ENCODE data around the gene ZNF3. TPM values are rescaled to one million over a fixed set of nuclear protein-coding genes. Genes with fewer than 3 reads are reported as not detected.

The ZNF3 gene
- total RNA-seq, 1 experiment from 2014 or later = 32.9 TPM

DNA sequence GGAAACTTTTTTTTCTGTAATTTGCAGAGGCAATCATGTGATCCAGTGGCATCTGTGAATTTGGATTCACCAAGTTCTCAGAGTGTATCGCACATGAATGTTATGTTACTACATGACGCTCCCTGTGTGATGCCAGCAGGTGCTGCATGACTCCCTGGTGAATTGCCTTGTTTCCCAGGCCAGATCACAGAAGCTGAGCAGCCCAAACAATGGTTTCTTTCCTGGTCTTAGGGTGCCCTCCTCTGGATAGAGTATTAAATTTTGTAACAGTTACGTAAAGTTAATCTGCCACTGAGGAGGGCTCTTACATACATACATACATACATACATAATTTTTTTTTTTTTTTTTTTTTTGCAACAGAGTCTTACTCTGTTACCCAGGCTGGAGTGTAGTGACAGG lies 28.3 kb downstream of the ZNF3 start:
- BruUV-seq (replicated peaks) = no TSS peak
- peak; percentile 46 for DNase-seq (ENCODE audit: low read depth, low spot score)
- peaks cover 4% of the 10 kb centered on the region for H3K4me1 ChIP-seq (ENCODE audit: control insufficient read depth, insufficient read depth, low read length)
- H3K36me3 ChIP-seq (ENCODE audit: control insufficient read depth, insufficient read depth, low read length) = no peaks in the 10 kb centered on the region; the same call in 1 of the 2 replicates
- H3K27ac ChIP-seq (ENCODE audit: low read length) = no peak overlapping the region
- H3K4me3 ChIP-seq (ENCODE audit: low read depth in 2 of 2, low read length in 2 of 2) = no peak overlapping the region
- in situ Hi-C loops (cut with HindIII; ENCODE audit: low pct_unique_long_range_greater_than_20kb, low sequenced_read_pairs) = no loop called here
- POLR2A ChIA-PET = interaction anchor here (0.6 to 1.1 kb wide), 2 partner anchors 53 to 60 kb away, joined by 3 read pairs; no protein-coding TSS in a partner anchor
- no peaks in the 10 kb centered on the region for H3K9me3 ChIP-seq (ENCODE audit: control insufficient read depth, insufficient read depth, low read depth, low read length)
- intact Hi-C loops (cut with micrococcal nuclease; ENCODE audit: unreplicated experiment) = loop anchor here (1.0 to 10.0 kb wide), 2 partner anchors 59 to 138 kb away; partner anchors contain the start of gene TRIM4
- no peak for TF ChIP-seq POLR2AphosphoS5 (IDR thresholded peaks at IDR 0.05; ENCODE audit: low read depth, low read length)
- TF ChIP-seq, protein P1, sequence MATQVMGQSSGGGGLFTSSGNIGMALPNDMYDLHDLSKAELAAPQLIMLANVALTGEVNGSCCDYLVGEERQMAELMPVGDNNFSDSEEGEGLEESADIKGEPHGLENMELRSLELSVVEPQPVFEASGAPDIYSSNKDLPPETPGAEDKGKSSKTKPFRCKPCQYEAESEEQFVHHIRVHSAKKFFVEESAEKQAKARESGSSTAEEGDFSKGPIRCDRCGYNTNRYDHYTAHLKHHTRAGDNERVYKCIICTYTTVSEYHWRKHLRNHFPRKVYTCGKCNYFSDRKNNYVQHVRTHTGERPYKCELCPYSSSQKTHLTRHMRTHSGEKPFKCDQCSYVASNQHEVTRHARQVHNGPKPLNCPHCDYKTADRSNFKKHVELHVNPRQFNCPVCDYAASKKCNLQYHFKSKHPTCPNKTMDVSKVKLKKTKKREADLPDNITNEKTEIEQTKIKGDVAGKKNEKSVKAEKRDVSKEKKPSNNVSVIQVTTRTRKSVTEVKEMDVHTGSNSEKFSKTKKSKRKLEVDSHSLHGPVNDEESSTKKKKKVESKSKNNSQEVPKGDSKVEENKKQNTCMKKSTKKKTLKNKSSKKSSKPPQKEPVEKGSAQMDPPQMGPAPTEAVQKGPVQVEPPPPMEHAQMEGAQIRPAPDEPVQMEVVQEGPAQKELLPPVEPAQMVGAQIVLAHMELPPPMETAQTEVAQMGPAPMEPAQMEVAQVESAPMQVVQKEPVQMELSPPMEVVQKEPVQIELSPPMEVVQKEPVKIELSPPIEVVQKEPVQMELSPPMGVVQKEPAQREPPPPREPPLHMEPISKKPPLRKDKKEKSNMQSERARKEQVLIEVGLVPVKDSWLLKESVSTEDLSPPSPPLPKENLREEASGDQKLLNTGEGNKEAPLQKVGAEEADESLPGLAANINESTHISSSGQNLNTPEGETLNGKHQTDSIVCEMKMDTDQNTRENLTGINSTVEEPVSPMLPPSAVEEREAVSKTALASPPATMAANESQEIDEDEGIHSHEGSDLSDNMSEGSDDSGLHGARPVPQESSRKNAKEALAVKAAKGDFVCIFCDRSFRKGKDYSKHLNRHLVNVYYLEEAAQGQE (IDR thresholded peaks at IDR 0.05; ENCODE audit: insufficient read depth in 1 of 2, low read depth in 2 of 2, low read length in 1 of 2) = no peak
- peak; percentile 56 for ATAC-seq
- CTCF ChIA-PET = interaction anchor here (0.6 to 1.8 kb wide), 7 partner anchors 10 to 135 kb away, joined by 3 to 14 read pairs (median 4); partner anchors contain the start of gene GJC3
- H3K27me3 ChIP-seq (ENCODE audit: control insufficient read depth, insufficient read depth, low read length) = no peaks in the 10 kb centered on the region

- in situ Hi-C loops (cut with HindIII; ENCODE audit: low pct_unique_long_range_greater_than_20kb, low sequenced_read_pairs) = no loop called here
- POLR2A ChIA-PET = no interaction called here
- TF ChIP-seq TCF7L2 (IDR thresholded peaks at IDR 0.05; ENCODE audit: low read depth, low read length) (no peak), POLR2AphosphoS5 (IDR thresholded peaks at IDR 0.05; ENCODE audit: low read depth, low read length) (no peak)
- TF ChIP-seq, protein P2, sequence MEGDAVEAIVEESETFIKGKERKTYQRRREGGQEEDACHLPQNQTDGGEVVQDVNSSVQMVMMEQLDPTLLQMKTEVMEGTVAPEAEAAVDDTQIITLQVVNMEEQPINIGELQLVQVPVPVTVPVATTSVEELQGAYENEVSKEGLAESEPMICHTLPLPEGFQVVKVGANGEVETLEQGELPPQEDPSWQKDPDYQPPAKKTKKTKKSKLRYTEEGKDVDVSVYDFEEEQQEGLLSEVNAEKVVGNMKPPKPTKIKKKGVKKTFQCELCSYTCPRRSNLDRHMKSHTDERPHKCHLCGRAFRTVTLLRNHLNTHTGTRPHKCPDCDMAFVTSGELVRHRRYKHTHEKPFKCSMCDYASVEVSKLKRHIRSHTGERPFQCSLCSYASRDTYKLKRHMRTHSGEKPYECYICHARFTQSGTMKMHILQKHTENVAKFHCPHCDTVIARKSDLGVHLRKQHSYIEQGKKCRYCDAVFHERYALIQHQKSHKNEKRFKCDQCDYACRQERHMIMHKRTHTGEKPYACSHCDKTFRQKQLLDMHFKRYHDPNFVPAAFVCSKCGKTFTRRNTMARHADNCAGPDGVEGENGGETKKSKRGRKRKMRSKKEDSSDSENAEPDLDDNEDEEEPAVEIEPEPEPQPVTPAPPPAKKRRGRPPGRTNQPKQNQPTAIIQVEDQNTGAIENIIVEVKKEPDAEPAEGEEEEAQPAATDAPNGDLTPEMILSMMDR (IDR thresholded peaks at IDR 0.05) = no peak
- BruUV-seq (replicated peaks) = TSS peak; percentile 65
- Histone ChIP-seq H3K4me1 (ENCODE audit: control insufficient read depth, insufficient read depth, low read length) (peaks cover 4% of the 10 kb centered on the region), H3K4me3 (ENCODE audit: low read depth in 2 of 2, low read length in 2 of 2) (no peak overlapping the region), H3K36me3 (ENCODE audit: control insufficient read depth, insufficient read depth, low read length) (no peaks in the 10 kb centered on the region; the same call in 1 of the 2 replicates), H3K9me3 (ENCODE audit: control insufficient read depth, insufficient read depth, low read depth, low read length) (no peaks in the 10 kb centered on the region), H3K27ac (ENCODE audit: low read length) (no peak overlapping the region), H3K27me3 (ENCODE audit: control insufficient read depth, insufficient read depth, low read length) (no peaks in the 10 kb centered on the region)
- intact Hi-C loops (cut with micrococcal nuclease; ENCODE audit: unreplicated experiment) = loop anchor here (10.0 kb wide), 1 partner anchor 137 kb away; the partner anchor contains the start of gene TRIM4
- DNase-seq (ENCODE audit: low read depth, low spot score) (no peak), ATAC-seq (no peak)
- CTCF ChIA-PET = interaction anchor here (1.0 kb wide), 1 partner anchor 143 kb away, joined by 3 read pairs; no protein-coding TSS in a partner anchor
Observed at GRCh38 chr7:100051611-100052010, 29.9 kb downstream of the ZNF3 start.

Data from Panc1 (cell line).